ENCODE data around the gene USP30.

The USP30 gene

DNA sequence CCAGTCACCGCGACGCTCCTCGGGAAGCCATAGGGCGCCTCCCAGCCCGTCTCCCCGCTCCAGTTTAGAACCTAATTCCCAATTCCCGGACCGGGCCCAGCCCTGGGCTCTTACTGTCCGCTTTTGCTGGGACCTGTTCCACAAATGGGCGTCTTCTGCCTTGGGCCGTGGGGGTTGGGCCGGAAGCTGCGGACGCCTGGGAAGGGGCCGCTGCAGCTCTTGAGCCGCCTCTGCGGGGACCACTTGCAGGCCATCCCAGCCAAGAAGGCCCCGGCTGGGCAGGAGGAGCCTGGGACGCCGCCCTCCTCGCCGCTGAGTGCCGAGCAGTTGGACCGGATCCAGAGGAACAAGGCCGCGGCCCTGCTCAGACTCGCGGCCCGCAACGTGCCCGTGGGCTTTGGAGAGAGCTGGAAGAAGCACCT, 45.8 kb downstream of the USP30 start:
- no peak for DNase-seq

DNA sequence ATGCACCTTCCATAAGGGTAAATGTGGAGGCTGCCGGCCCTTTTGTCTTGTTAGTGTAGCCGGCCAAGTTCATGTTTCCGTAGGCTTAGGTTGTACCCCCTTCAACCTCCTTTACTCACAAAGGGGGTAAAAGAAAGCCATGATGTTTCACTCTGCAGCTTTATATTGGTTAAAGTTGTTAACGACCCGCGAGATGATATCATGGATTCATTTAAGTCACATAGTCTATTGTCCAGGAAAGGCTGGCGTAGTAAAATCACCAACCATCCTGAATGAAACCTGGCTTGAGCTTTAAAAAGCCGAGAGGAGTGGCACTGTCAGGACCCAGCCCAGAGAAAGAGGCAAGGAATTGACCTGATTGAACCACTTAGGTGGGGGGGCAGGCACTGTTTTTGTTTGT, 46.3 kb downstream of the USP30 start:
- no peak for DNase-seq

DNA sequence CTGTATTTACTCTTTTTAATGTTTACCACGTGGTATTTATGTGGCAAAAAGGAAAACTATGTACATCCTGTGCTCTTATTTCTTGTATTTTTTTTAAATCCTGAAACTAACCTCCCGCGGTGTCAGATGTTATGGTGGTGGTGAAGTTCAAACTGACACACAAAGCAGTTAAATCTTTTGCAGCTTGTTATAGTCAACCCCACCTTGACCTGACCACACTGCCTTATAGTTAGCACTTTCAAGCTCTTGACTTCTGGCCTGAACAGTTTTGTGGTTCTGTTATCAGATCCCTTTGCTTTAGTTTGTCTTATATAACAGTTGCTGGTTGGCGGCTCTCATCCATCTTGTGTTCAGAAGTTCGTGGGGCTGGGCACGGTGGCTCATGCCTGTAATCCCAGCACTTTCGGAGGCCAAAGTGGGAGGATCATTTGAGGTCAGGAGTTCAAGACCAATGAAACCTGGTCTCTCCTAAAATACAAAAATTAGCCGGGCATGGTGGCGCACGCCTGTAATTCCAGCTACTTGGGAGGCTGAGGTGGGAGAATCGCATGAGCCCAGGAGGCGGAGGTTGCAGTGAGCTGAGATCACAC, 47.1 kb downstream of the USP30 start:
- no peak for DNase-seq

DNA sequence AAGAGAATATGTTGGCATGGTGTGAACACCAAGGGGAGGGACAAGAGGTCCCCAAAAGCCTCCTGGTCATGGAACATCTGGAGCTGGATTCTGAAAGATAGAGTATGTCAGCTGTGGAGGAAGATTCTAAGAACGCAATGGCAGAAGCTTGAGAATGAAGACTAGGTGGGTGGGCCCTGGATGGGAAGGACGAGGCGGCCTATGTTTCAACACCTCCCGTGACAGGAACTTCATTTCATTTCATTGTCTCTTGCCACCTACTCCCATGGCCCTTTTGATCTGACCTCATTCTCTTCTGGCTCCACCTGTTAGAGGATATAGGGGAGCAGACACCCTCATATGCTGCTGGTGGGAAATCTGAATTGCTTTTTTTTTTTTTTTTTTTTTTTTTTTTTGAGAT, 48.4 kb downstream of the USP30 start:
- no peak for DNase-seq

DNA sequence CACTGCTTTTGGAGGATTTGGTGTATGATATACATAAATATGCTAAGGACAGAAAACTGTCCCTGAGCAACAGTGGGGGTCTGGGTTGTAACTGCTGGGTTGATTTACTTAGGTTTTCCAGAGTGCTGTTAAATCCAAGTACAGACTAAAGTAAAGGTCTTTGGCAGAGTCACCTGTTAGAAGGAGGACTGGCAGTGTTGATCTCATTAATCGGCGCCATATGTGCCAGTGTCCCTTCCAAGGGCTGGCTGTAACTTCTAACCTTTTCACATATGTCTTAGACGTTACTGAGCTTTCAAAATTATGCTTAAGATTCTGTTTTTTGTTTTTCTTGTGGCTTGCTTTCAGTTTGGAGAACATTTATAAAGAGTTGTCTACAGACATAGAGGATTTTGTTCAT, 50.1 kb downstream of the USP30 start:
- DNase-seq, result peak in 1 of 14 donors; percentile 68

DNA sequence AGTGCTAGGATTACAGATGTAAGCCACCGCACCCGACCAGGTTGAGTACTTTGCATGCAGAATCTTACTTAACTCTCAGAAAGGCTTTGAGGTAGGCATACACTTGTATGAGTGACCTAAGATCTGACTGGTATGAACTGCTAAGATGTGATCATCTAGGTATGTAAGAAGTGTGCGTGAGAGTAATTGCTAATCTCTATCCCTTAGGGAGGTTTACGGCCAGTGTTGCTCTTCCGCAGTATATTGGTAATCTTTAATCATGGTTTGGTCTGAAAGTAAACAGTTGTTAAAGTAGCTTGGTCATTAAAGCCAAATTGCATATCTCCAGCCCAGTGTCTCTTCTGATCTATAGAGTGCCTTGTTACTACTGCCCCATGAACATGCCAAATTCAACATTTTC, 52.8 kb downstream of the USP30 start:
- no peak for DNase-seq

DNA sequence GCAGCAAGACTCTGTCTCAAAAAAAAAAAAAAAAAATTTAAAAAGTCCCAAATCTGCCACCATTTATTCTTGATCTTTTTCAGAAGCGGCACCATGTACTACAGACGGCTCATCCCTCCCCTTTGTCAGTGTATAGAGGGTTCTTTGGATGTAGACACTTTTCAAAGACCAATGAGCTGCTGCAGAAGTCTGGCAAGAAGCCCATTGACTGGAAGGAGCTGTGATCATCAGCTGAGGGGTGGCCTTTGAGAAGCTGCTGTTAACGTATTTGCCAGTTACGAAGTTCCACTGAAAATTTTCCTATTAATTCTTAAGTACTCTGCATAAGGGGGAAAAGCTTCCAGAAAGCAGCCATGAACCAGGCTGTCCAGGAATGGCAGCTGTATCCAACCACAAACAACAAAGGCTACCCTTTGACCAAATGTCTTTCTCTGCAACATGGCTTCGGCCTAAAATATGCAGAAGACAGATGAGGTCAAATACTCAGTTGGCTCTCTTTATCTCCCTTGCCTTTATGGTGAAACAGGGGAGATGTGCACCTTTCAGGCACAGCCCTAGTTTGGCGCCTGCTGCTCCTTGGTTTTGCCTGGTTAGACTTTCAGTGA, 57.5 kb downstream of the USP30 start:
- peak in 2 of 14 donors; percentile 23 to 40 for DNase-seq

DNA sequence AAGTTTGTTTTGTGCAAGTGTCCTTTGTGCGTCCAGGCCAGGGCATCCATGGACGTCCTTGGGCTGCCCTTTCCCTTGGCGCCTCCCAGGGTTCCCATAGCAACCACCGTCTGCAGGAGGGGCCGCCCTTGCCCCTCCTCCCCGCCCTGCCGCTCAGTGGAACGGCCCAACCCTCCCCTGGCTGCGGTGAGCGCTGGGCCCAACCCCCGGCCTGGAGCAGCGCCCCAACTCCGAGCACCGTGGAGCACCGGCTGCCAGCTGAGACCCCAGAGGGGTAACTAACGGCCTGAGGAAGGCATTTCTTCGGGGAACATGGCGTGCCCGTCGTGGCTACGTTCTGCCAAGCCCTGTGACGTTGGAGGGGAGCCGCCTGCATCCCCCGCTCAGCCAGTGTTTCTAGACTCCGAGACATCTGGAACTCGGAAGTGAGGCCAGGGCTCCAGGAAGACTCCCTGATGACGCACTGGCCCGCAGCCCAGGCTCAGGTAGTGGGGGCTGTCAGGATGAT, 58.7 kb downstream of the USP30 start:
- DNase-seq, result peak in 13 of 14 donors; percentile 26 to 87 (median 73)

DNA sequence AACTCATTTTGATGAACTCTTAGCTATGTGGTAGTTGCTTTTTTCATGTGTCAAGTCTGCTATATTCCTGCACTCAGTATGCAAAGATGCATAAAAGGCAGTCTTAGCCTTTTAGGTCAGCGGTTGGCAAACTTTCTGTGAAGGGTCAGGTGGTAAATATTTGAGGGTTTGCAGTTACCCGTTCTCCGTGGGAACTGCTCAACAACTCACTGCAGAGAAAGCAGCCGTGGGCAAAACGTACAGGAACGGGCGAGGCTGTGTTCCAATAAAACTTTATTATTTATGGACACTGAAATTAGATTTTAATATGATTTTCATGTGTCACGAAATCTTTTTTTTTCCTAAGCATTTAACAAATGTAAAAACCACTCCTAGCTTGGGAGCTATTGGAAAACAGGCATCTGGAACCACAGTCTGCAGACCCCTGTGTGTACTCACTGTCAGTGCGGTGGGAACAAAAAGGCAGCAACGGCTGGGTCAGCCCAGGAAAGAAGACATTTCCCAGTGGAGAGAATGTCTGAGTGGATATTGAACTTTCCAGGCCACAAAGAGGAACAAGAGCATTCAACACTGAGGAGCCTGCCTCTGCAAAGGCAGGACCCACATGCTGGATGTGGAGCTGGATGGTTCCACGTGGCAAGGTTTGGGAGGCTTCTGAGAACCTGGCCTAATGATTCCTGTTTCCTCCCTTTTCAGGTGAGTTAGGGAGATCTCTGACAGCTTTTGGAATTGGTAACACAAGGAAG, 60.5 kb downstream of the USP30 start:
- DNase-seq, result no peak

DNA sequence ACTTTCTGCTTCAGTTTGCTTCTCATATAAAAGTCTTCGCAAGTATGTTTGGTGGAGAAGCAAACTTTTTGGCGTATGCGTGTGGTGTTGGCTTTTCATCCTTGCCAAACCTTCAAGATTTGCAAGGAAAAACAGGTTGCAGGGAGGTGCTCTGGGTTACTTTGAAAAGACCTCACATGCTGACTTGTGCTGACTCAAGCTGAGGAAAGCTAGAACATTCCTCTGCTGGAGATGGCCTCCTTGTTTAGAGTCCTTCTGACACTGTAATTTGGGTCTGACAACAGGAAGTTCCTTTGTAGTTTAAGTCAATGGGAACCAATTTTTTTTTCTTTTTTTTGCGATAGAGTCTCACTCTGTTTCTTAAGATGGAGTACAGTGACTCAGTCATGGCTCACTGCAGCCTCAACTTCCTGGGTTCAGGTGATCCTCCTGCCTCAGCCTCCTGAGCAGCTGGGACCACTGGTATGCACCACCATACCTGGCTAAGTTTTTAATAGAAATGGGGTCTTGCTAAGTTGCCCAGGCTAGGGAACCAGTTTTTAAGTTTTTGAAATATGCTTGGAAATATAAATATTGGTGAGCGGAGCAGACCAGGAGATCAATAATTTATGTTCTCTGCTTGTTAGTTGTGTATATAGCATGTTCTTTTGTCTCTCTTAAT, 61.4 kb downstream of the USP30 start:
- DNase-seq, result no peak

DNA sequence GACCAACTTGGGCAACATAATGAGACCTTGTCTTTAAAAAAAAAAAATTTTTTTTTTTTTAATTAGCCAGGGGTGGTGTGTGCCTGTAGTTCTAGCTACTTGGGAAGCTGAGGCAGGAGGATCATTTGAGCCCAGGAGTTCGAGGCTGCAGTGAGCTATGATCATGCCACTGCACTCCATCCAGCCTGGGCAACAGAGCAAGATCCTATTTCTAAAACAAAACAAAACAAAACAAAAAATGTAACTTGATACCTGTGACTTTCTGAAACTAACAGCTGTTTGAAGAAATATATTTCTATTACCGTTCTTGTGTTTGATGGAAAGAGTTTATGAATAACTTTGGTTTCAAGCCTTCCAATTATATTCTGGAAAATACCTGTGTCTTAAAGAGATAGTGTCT, 62.3 kb downstream of the USP30 start:
- DNase-seq, result no peak

DNA sequence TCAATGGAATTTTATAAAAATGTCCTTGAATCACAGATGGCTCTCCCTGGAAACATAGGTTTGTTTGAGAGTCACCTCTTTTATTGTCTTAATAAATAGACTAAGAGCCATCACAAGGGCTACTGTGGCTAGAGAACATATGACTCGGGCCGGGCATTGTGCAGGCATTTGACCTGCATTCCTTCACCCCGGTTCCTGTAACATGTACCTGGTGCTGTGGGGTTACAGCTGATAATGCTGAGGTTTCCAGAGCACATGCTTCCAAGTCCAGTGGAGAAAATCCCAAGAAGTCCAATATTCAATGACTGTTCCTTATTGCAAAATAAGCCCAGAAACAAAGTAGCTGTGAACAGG, 63.0 kb downstream of the USP30 start:
- DNase-seq, result no peak

DNA sequence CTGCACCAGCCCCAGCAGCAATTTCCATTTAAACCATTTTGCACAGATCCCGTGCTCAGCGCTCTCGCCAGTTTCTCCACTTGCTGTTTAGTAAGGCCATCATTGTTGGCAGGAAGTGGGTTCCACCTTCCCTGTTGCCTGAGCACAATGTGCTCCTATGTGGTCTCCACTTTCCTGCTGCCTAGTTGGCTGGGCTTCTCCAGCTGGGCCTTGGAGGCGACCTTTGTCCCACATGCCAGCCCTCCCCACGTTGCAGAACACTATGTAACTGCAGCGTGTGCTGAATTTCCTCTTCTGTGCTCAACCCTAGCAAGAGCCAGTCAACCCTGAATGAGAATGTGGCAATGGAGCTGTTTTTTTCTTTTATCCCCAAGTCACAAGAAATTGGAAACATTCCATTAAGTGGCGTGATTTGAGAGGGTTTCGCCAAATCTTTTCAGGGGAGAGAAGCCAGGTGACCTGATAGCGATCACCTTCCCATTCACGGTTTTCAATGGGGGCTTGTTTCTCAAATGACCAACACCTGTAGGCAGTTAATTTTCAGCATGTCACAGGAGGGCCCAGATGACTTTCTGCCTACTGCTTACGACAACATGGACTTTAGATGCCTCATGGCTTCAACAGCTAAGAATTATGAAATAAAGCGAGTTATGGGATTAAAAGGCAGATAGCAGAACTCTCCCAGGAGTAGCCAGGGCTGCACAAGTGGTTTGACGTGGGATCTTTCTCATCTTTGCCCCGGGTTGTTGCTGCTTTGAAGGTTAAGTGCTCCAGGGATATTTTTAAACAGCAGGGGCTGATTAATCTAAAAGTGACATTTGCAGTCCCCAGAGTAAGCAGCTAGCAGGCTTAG, 63.6 kb downstream of the USP30 start, which contains the start of gene ACACB:
Gene ACACB (plus strand): TSS at position 830 of the 853 bp plus-strand sequence. CDS start 22,819 bp downstream, outside the sequence.
- peak in 12 of 14 donors; percentile 25 to 83 (median 53) for DNase-seq

DNA sequence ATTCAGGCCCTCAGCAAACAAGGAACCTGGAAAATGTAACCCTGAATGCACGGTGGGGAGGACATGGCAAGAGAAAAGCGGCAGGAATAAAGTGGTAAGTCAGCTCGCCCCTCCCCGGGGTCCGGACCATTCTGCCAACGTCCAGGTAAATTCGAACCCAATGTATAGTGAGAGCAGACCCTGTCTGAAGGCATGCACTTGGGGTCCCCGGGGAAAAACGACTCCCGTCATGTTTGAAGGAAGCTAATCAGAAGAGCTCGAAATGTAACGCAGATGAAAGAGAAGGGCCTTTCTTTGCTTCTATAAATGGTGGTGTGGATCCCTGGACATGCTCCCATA, 64.2 kb downstream of the USP30 start:
- DNase-seq, result no peak

DNA sequence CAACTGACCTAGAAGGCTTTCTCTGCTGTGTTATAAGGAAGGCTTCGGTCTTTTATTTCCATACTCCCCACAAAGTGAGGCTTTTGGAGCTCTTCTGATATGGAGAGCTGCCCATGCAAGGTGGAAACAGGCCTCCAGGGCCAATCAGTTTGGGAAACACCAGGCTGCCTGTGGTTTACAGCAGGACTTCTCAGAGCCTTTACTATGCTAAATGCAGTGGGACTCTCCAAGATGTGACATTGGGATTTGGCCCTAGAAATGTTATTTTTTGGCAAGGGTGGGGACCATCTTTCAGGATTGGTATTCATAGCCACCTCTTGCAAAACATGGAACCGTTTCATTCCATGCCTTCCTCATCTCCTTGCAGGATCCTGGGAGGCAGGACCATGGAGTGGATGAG, 67.7 kb downstream of the USP30 start:
- DNase-seq, result no peak

DNA sequence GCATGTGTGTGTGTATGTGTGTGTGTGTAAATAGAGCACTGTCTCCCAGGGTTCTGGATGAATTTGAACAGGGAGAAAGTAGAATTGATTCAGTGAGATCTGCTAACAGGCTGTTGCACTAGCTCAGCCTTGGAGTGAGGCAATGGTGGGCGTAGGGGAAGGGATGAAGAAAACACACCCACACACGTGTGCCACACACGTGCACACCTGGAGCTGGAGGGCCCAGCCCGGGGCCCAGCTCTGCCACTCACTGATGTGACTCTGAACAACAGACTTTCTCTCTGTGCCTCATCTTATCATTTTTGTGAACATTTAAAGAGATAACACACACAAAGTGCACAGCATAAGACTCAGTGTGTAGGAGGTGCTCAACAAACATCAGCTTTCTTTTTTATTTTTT, 68.2 kb downstream of the USP30 start:
- no peak for DNase-seq

DNA sequence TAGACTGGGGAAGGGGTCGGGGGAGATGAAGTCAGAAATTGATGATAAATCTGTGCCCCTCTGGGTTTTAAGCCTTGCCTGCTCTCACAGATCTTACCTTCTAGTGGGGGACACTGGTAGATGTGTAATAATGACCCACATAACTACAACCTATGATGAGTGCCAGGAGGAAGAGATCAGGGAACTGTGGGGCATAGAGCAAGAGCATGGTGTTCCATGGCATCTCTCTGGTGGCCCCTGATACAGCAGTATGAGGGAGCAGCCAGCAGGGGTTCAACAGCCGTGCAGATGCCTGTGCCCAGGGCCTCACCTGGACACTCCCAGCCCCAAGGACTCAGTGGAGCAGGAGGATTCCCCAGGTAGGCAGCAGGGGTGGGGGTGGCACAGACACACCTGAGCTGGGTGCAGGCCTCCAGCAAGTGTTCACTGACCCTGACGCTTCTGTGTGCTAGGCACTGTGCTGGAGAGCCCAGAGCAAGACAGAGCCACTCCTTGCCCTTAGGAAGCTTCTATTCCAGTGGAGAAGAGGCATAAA, 69.0 kb downstream of the USP30 start:
- DNase-seq, result no peak

DNA sequence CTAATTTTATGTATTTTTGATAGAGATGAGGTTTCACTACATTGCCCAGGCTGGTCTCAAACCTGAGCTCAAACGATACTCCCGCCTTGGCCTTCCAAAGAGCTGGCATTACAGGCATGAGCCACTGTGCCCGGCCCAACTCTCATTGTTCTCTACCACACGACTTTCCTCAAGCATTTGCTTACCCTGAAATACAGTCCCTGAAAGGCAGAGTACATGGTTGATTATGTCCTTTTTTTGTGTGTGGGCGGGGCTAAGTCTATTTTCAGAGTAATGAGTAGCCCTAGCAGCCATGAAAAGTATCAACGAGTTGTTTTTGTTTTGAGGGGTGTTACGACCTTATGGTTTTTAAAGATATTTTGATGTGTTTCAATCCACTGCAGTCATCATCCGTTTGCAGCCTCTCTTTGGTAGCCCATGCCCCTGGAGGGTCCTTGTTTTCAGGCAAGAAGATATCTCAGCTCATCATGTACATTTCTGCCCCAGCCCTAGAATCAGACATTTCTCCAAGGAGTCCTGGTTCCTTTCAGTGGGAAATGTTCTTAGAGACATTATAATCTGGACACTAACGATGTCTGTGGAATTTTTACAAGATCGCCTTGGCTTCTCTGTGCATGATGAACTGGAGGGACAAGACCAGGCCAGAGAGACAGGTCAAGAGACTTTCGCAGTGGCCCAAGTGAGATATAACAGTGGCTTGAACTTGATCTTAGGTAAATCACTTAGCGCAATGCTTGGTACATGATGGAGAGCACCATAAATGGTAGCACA, 72.7 kb downstream of the USP30 start:
- DNase-seq, result no peak

DNA sequence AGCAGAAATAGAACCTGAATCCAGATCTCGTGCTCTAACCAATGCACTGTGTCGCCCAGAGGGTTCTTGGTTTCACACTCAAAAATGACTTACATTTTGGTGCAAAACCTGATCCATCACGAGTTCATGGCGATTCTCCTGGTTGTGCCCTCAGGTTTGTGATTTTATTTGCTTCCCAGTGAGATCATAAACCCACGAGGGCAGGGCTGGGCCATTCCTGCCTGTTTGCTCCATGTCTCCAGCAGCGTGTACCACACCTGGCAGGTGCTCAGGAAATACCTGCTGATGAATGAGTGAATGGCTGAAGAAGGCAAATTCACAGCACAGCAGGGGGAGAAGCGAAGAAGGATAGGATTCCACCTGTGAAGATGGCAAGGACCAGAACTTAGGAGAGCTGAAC, 73.4 kb downstream of the USP30 start:
- DNase-seq, result no peak

DNA sequence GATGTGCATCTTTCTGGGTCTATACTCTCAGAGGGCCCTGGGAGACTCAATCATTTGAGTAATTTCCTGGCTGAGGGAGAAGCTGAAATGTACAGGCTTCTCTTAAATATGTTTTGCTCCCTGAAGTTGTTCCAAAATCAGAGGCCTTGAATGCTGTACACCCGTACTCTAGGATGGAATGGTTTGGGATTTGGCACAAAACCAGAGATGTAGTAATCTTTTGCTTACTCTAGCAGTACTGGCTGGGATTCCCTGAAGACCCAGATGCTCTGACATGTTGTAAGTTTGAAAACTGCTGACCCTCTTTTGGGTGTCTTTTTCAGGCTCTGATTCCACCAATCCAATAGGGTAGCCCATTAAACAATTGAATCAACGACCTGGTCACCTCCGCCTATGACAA, 74.4 kb downstream of the USP30 start:
- DNase-seq, result no peak

DNA sequence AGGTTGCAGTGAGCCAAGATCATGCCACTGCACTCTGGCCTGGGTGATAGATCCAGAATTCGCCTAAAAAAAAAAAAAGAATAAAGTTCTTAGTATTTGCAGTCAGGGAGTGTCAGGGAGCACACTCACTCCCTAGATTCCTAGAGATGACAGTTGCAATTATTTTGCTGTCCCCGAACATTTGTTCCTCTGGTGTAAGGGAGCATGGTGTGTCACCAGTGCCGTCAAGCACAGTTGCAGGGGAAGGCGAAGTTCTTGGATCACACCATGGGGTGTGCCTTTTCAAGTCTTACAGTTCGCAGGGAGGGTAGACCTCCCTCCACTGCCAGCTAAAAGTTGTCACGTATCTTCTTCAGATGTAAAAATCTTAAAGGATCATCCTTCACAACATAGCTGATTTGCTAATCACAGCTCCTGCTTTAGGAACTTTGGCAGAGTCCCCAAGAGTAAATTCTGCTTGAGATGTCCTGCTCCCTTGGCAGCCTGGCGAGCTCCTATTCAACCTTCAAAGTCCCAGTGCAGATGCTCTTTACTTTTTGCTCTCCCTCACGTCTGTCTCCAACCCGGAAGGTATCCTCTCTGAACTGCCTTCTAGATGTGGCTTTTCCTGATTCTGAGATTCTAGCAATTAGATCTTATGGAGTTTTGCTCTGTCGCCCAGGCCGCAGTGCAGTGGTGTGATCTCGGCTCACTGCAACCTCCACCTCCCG, 75.3 kb downstream of the USP30 start:
- no peak for DNase-seq
